Measurements from ENCODE around the gene RGL4. TPM values are rescaled to one million over a fixed set of nuclear protein-coding genes. Genes with fewer than 3 reads are reported as not detected.
A peak's percentile ranks its signal among the peaks of the same experiment; 100 is the strongest.

Gene RGL4
- total and polyA plus RNA-seq, 7 donors = 0.04 to 0.40 (median 0.18) TPM; not detected in 3

DNA sequence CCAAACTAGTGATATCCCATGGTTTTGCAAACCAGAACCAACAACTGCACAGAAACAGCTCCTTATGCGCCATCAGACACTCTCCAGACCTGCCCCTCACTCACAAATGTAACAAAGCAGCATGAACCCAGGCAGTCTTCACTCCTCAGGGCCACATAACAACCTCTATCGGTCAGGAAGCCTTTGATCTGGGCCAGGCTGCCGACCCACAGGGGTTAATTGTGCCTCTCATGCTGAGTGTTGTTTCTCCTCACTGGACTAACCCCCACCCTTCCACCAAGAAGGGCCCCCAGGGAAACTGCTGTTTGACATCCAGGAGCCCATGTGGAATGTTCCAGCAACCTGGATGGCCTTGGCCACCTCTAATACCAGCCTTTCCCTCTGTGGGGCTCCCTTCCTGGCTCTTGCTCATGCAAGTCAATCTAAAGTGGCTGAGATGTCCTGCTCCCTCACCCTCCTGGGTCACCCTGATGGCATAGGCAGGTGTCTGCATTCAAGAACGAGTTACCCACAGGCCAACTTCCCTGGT lies 7.9 kb upstream of the RGL4 start:
- DNase-seq = no peak
- peaks cover 45% of the 10 kb centered on the region for H3K4me1 ChIP-seq
- H3K4me3 ChIP-seq = no peak overlapping the region
- H3K27me3 ChIP-seq (ENCODE audit: insufficient read depth in 3 of 3, low read length in 2 of 3) = no peaks in the 10 kb centered on the region
- TF ChIP-seq, protein P1, sequence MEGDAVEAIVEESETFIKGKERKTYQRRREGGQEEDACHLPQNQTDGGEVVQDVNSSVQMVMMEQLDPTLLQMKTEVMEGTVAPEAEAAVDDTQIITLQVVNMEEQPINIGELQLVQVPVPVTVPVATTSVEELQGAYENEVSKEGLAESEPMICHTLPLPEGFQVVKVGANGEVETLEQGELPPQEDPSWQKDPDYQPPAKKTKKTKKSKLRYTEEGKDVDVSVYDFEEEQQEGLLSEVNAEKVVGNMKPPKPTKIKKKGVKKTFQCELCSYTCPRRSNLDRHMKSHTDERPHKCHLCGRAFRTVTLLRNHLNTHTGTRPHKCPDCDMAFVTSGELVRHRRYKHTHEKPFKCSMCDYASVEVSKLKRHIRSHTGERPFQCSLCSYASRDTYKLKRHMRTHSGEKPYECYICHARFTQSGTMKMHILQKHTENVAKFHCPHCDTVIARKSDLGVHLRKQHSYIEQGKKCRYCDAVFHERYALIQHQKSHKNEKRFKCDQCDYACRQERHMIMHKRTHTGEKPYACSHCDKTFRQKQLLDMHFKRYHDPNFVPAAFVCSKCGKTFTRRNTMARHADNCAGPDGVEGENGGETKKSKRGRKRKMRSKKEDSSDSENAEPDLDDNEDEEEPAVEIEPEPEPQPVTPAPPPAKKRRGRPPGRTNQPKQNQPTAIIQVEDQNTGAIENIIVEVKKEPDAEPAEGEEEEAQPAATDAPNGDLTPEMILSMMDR (IDR thresholded peaks at IDR 0.05) = no peak
- H3K9me3 ChIP-seq = no peaks in the 10 kb centered on the region
- intact Hi-C loops (cut with DNase I) = loop anchor here in 1 of 2 donors (5.0 kb wide), 1 partner anchor 34 kb away; no protein-coding TSS in a partner anchor
- 62 to 75% (median 63%) methylated on average over 4 of the region's 4 CpGs for WGBS, 3 donors
- ATAC-seq = no peak
- peaks cover 0 to 7% of the 10 kb centered on the region in 2 donors for H3K36me3 ChIP-seq (ENCODE audit: insufficient read depth in 1 of 2, low read depth in 1 of 2)
- H3K27ac ChIP-seq = peak overlapping the region; percentile 76

DNA sequence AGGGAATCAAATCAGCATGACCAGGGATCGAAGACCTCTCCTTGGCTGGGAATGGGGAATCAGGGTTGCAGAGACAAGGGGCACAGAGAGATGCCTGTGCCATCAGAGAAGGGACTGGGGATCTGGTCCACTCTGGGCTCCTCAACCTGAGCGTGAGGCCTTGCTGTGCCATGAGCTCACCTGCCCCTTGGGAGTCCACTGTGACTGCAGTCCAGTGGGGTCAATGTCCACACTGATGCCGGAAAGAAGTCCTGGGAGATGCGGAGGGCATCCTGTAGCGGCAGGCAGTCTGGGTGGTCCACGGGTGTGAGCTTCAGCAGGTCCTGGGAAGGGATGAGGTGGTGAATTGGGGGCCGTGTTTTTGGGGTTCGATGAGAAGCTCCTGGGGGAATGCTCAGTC lies 7.3 kb upstream of the RGL4 start:
- TF ChIP-seq, protein P1 (IDR thresholded peaks at IDR 0.05) = no peak
- WGBS, 3 donors = 85 to 90% (median 86%) methylated on average over 7 to 8 of the region's 8 CpGs
- ATAC-seq = no peak
- intact Hi-C loops (cut with DNase I) = loop anchor here in 1 of 2 donors (5.0 kb wide), 1 partner anchor 34 kb away; no protein-coding TSS in a partner anchor
- DNase-seq = no peak
- Histone ChIP-seq H3K27me3 (ENCODE audit: insufficient read depth in 3 of 3, low read length in 2 of 3) (no peaks in the 10 kb centered on the region), H3K9me3 (no peaks in the 10 kb centered on the region), H3K4me1 (peaks cover 45% of the 10 kb centered on the region), H3K36me3 (ENCODE audit: insufficient read depth in 1 of 2, low read depth in 1 of 2) (peaks cover 0 to 7% of the 10 kb centered on the region in 2 donors), H3K4me3 (no peak overlapping the region), H3K27ac (no peak overlapping the region)

DNA sequence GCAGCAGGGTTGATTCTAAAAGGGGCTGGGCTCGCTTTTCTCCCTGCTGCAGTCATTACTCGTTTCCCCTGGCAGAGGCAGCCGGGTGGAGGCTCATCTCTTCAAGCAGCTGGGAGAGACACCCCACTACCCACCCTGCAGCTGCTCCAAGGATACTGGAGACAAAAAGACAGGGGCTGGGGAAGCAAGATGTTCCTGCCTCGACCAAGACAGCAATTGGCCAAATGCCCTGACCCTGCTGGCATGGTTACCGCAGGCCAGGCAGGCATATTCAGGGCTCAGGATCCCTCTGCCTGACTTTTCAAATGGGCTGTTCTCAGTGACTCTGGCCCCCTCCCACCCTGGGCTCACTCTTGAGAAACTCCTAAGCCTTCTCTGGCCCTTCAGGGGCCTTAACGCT lies 6.8 kb upstream of the RGL4 start:
- Histone ChIP-seq H3K4me3 (no peak overlapping the region), H3K9me3 (no peaks in the 10 kb centered on the region), H3K36me3 (ENCODE audit: insufficient read depth in 1 of 2, low read depth in 1 of 2) (peaks cover 1 to 7% of the 10 kb centered on the region in 2 donors), H3K27me3 (ENCODE audit: insufficient read depth in 3 of 3, low read length in 2 of 3) (no peaks in the 10 kb centered on the region), H3K27ac (no peak overlapping the region), H3K4me1 (peaks cover 45% of the 10 kb centered on the region)
- WGBS, 3 donors = 38 to 60% (median 51%) methylated on average over 5 to 6 of the region's 6 CpGs
- TF ChIP-seq, protein P1 (IDR thresholded peaks at IDR 0.05) = no peak
- DNase-seq (peak in 1 of 2 donors; percentile 72), ATAC-seq (peak in 1 of 4 donors; percentile 16)
- intact Hi-C loops (cut with DNase I) = loop anchor here in 1 of 2 donors (5.0 kb wide), 1 partner anchor 33 kb away; no protein-coding TSS in a partner anchor

DNA sequence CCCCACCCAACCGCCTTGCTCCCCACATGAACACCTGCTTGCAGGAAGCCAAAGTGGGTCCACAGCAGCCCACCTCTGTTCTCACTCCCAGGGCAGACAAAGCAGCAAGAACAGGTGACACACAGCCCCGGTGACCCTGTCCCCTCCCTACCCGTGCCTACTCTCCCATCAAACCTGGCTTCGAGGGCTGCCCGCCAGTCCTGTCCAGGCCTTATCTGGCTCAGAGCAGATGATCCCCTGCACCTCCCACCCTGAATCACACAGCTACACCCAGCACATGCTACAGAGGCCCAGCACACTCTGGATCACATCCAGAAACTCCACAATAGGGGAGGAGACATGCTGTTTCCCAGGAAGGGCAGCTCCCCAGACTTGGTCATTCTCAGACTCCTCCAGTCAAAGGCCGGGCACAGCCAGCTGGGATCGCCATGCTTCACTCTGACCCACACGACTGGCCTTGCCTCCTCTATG lies 6.2 kb upstream of the RGL4 start:
- ATAC-seq = peak in 2 of 4 donors; percentile 2
- peaks cover 7% of the 10 kb centered on the region in 2 donors for H3K36me3 ChIP-seq (ENCODE audit: insufficient read depth in 1 of 2, low read depth in 1 of 2)
- no peak overlapping the region for H3K4me3 ChIP-seq
- TF ChIP-seq, protein P1 (IDR thresholded peaks at IDR 0.05) = no peak
- intact Hi-C loops (cut with DNase I) = loop anchor here in 1 of 2 donors (5.0 kb wide), 2 partner anchors 33 to 58 kb away; no protein-coding TSS in a partner anchor
- H3K9me3 ChIP-seq = no peaks in the 10 kb centered on the region
- H3K27me3 ChIP-seq (ENCODE audit: insufficient read depth in 3 of 3, low read length in 2 of 3) = no peaks in the 10 kb centered on the region
- peaks cover 45% of the 10 kb centered on the region for H3K4me1 ChIP-seq
- peak overlapping the region; percentile 90 for H3K27ac ChIP-seq
- WGBS, 3 donors = 58 to 72% (median 64%) methylated on average over 4 to 8 of the region's 8 CpGs
- DNase-seq = no peak
